ENCODE data around the gene TLE3.

- TF ChIP-seq POLR2A (IDR thresholded peaks at IDR 0.05) (no peak), CTCF (IDR thresholded peaks at IDR 0.05) (no peak), EP300 (IDR thresholded peaks at IDR 0.05) (no peak), POLR2AphosphoS5 (IDR thresholded peaks at IDR 0.05) (no peak)
These were observed 43.0 kb upstream of the TLE3 start for GRCh38 chr15:70140543-70141375.
